Measurements from ENCODE around the gene TAT.
"Not testable (repeated sequence)": the region's sequence is repeated elsewhere in the genome, so short reads cannot be mapped to it uniquely, and the experiment has no call there.

Gene TAT

GRCh38 chr16:71576971-71577370, at the start of gene TAT:
TSS of gene TAT (minus strand) at chr16:71577092. CDS start at chr16:71576415, 677 bp downstream.
- no peak for DNase-seq

GRCh38 chr16:71626018-71626857, 49.3 kb upstream of the TAT start, which contains the start of gene MARVELD3:
TSS of gene MARVELD3 (plus strand) at chr16:71626184. CDS start at chr16:71626230, 46 bp downstream.
- peak; percentile 64 for DNase-seq

DNA sequence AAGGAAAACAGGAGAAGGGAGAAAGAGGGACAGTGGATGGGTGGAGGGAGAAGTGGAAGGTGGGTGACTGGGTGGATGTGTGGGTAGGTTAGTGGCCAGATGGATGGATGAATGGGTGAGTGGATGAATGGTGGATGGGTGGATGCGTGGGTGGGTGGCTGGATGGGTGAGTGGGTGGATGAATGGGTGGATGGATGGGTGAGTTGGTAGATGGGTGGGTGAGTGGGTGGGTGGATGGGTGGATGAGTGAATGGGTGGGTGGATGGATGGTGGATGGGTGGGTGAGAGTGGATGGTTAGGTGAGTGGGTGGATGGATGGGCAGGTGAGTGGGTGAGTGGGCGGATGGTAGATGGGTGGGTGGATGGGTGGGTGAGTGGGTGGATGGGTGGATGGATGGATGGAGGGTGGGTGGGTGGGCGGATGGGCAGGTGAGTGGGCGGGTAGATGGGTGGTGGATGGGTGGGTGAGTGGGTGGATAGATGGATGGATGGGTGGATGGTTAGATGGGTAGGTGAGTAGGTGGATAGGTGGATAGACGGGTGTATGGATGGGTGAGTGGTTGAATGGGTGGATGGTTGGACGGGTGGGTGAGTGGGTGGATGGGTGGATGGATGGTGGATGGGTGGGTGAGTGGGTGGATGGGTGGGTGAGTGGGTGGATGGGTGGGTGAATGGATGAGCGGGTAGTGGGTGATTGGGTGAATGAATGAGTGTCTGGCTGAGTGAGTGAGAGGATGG, 48.4 kb upstream of the TAT start:
- DNase-seq: no peak

DNA sequence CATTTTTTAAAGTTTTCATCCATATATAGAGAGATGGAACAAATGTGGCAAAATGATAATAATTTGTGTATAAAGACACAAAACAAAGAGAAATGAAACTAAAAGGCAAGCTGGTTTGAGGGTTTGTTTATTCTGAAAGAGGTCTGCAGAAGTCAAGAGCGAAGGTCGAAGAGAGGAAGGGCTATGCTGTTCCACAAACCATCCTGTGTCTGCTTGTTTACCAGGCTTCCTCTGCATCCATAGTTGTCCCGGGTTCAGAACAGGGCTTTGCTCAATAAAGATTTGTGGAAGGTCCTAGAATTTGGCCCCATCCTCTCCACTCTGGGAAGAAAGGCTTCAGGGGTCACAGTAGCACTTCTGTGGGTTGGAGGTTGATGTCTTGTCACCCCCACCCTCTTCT, 46.7 kb upstream of the TAT start:
- DNase-seq: no peak

DNA sequence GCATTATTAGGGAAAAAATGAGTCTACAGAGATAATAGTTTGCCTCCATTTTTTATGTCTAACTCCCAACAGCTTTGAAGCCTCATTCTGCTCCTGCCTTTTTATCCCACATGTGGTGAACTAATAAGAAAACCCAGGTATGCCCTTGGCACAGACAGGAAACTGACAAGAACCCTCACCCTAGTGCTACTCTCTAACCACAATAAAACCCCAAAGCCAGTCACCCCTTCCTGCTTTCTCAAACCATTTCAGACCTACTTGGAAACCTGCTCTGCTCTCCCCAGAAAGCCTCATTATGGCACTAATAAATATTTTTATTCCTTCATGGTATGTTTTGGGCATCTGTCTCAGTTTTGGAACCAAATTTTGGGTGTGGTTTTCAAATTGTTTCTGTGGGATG, 45.2 kb upstream of the TAT start:
- DNase-seq: no peak

DNA sequence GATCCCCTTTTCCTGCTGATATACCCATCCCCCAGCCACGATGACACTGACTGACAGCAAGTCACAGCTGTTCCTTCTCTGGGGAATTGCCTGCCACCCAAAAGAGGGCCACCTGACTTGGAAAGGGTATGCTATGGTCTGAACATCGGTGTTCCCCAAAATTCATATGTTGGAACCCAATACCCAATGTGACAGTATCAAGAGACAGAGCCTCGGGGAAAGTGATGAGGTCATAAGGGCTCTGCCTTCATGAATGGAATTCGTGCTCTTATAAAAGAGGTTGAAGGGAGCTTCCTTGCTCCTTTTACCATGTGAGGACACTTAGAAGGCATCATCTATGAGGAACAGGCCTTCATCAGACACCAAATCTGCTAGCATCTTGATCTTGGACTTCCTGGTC, 41.5 kb upstream of the TAT start:
- DNase-seq: no peak

GRCh38 chr16:71614956-71615355, 38.1 kb upstream of the TAT start:
- not testable (repeated sequence) for DNase-seq

GRCh38 chr16:71610936-71611871, 34.3 kb upstream of the TAT start:
- peak; percentile 67 for DNase-seq

GRCh38 chr16:71610447-71610846, 33.6 kb upstream of the TAT start:
- DNase-seq: no peak

- no peak for DNase-seq
Observed at GRCh38 chr16:71609066-71609465, 32.2 kb upstream of the TAT start.

- no peak for DNase-seq
Observed at GRCh38 chr16:71600822-71601221, 23.9 kb upstream of the TAT start.

- DNase-seq: not testable (repeated sequence)
Observed at GRCh38 chr16:71598426-71598825, 21.5 kb upstream of the TAT start.

DNA sequence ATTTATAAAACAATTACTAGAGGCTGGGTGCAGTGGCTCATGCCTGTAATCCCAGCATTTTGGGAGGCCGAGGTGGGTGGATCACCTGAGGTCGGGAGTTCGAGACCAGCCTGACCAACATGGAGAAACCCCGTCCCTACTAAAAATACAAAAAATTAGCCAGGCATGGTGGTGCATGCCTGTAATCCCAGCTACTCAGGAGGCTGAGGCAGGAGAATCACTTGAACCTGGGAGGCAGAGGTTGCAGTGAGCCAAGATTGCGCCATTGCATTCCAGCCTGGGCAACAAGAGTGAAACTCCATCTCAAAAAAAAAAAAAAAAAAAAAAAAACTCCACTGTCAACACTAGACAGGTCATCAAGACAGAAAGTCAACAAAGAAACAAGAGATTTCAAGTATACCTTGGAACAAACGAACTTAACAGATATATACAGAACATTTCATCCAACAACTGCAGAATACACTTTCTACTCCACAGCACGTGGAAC, 18.5 kb upstream of the TAT start:
- not testable (repeated sequence) for DNase-seq

DNA sequence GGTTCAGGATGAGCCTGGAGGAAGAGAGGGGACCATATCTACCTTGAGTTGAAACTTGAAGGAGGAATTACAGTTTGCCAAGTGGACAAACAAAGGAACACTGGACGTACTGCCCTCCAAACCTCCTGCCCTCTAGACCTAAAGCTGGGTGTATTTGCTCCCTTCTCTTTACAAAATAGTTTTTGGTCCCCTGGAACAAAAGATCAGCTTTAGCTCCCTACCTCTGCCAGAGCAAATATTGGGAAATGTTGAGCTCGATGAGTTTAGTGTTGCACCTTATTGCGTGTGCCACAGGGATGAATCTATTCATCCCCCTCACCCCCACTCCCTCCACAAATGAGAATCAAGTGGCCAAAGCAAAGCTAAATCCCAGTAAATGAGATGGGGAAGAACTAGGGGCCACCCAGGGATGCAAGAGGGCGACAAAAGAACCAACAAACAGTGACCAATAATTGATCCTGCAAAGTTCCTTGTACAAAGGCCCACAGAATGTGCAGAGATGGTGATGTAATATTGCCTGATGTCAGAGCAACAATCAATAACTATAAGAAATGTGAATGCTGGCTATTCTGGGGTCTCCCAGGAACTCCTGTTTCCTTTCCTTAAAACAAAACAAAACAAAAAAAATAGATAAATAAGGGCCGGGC, 17.2 kb upstream of the TAT start:
- no peak for DNase-seq

- no peak for DNase-seq
Observed at GRCh38 chr16:71593048-71593999, 16.4 kb upstream of the TAT start.

DNA sequence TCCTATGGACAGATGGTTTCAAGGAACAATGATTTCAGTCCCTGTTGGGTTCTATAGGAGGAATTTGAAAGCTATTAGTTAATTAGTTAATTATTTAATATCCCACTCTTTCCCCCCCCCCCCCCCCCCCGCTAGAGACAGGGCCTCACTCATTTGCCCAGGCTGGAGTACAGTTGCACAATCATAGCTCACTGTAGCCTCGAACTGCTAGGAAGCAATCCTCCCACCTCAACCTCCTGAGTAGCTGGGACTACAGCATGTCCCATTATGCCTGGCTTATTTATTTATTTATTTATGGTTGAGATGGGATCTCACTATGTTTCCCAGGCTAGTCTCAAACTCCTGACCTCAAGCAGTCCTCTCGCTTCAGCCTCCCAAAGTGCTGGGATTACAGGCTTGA, 15.0 kb upstream of the TAT start:
- no peak for DNase-seq

GRCh38 chr16:71590584-71590983, 13.7 kb upstream of the TAT start:
- no peak for DNase-seq

DNA sequence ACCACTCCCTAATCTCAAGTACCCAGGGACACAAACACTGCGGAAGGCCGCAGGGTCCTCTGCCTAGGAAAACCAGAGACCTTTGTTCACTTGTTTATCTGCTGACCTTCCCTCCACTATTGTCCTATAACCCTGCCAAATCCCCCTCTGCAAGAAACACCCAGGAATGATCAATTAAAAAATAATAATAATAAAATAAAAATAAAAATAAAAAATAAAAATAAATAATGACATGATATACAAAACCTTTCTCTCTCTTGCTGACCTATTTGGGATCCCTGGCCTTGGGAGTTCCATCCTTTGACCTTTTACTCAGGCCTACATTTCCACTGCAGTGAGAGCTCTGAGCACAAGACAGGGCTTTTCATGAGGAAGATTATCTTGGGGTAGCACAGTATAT, 13.2 kb upstream of the TAT start:
- not testable (repeated sequence) for DNase-seq

GRCh38 chr16:71589334-71589733, 12.4 kb upstream of the TAT start:
- DNase-seq: not testable (repeated sequence)

DNA sequence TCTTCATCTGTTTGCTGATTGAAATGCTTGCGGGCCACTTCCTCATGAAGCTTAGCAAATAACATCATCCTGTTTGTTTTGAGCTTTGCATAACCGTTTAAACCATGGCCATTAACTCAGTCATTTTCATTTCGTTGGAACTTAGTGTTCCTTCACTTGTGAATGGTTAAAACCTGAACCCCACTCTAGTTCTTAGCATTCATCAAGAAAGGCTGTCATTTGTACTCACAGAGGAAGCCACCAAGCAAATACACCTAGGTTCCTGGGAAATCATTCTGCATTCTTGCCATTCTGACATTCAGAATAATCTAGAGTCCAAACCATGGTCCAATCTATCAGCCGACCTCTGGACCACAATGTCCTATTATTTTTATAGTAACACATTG, 8.4 kb upstream of the TAT start:
- no peak for DNase-seq

Data from DMS153 (cell line).